ENCODE results near the gene NBEA. TPM values are rescaled to one million over a fixed set of nuclear protein-coding genes. Genes with fewer than 3 reads are reported as not detected.

Gene NBEA
- total and polyA plus RNA-seq, 8 donors, result 1.6 to 36.0 (median 7.7) TPM

DNA sequence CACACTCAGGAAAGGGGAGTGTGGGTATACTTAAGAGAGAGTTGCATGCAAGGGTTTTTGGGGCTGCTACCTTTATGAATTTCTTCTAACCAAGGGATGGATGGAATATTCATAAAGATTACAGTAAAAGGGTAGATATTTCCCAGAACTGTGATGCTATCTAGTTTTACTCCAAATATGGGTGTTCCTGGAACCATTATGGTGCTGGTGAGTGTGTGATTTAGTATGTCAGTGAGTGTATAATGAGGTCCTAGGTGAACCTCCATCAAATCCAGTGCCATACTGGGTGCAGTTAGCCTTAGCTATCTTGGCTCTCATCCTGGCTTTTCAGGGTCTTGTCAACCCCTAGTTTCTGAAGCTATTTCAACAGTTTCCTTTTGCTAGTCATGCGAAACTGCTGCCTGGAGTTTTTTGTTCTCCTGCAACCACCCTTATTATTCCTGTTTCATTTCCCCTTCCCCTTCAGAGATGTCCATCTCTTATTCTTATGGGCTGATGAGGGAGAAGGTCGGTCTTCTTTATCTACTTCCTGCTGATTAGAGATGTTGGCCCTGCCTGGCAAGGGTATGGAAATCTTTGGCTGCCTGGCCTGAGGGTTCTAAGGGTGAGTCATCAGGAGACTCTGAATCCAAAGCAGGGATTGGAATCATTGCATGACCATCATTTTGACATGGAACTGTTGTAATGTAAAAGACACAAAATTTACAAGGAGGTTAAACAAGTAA lies 202.3 kb downstream of the NBEA start:
- no peak for TF ChIP-seq CTCF (IDR thresholded peaks at IDR 0.05)
- TF ChIP-seq EP300 (IDR thresholded peaks at IDR 0.05), result no peak
- no peak for TF ChIP-seq POLR2AphosphoS5 (IDR thresholded peaks at IDR 0.05)
- TF ChIP-seq POLR2A (IDR thresholded peaks at IDR 0.05), result no peak
- Histone ChIP-seq H3K4me3 (no peak overlapping the region), H3K27me3 (no peaks in the 10 kb centered on the region), H3K4me1 (no peaks in the 10 kb centered on the region), H3K27ac (no peak overlapping the region), H3K36me3 (no peaks in the 10 kb centered on the region), H3K9me3 (no peaks in the 10 kb centered on the region)
- no peak for DNase-seq
- 57 to 67% (median 62%) methylated on average over 2 of the region's 2 CpGs for WGBS, 5 donors
- intact Hi-C loops (cut with DNase I; ENCODE audit: low total_unique reads), result no loop called here

DNA sequence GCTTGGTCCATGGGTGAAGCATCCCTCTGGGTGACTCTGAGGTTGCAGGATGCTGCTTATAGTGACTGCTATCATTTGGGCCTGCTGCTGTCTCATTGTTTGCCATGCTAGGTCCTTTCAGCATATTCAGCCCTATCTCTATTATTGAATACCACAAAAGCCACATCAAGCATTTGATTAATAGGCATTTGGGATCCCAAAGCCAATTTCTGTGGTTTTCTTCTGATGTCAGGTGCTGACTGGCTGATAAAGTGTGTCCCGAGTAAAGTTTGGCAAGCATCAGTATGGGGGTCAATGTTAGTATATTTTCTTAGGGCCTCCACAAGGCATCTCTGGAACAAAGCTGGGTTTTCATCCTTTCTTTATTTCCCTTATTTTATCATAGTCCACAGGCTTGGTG lies 204.6 kb downstream of the NBEA start:
- intact Hi-C loops (cut with DNase I; ENCODE audit: low total_unique reads), result no loop called here
- DNase-seq, result no peak
- H3K27me3 ChIP-seq, result no peaks in the 10 kb centered on the region
- no peak overlapping the region for H3K27ac ChIP-seq
- H3K4me1 ChIP-seq, result no peaks in the 10 kb centered on the region
- H3K4me3 ChIP-seq, result no peak overlapping the region
- WGBS, 5 donors, result 56 to 85% (median 75%) methylated on average over 1 of the region's 1 CpG
- TF ChIP-seq POLR2AphosphoS5 (IDR thresholded peaks at IDR 0.05) (no peak), EP300 (IDR thresholded peaks at IDR 0.05) (no peak), CTCF (IDR thresholded peaks at IDR 0.05) (no peak), POLR2A (IDR thresholded peaks at IDR 0.05) (no peak)
- no peaks in the 10 kb centered on the region for H3K36me3 ChIP-seq
- H3K9me3 ChIP-seq, result no peaks in the 10 kb centered on the region

DNA sequence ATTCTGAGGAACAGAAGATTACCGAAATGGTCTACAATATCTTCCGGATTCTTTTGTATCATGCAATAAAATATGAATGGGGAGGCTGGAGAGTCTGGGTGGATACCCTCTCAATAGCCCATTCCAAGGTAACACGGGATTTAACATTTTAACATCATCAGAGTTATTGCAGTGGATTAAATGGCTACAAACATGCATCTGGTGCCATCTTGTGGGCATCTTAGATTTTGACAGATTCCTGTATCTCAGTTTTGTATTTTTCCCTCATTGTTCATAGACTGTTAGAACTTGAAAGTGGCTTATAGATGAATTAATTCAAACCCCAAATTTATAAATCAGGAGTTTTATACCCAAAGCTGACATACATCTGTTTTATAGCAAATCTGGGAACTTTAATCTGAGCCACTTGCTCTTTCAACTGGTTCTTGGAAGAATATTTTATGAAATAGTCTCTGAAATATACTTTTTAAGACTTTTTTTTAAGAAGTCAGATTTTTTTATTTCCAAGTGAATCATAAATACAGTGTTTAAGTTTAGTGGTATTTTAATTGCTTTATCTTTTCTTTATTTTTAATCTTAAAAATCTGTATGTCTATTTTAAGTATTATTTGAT lies 215.2 kb downstream of the NBEA start:
- Histone ChIP-seq H3K27ac (no peak overlapping the region), H3K27me3 (no peaks in the 10 kb centered on the region), H3K9me3 (no peaks in the 10 kb centered on the region), H3K4me3 (no peak overlapping the region), H3K36me3 (peaks cover 0 to 4% (median 0%) of the 10 kb centered on the region in 4 donors), H3K4me1 (peaks cover 0 to 14% (median under 1%) of the 10 kb centered on the region in 4 donors)
- intact Hi-C loops (cut with DNase I; ENCODE audit: low total_unique reads), result loop anchor here (10.0 kb wide), 1 partner anchor 1222 kb away; no protein-coding TSS in a partner anchor
- peak in 1 of 2 donors; percentile 86 for DNase-seq
- WGBS, 5 donors, result 39 to 54% (median 48%) methylated on average over 3 of the region's 3 CpGs
- TF ChIP-seq CTCF (IDR thresholded peaks at IDR 0.05) (peak in 5 of 7 experiments; percentile 17 to 60 (median 51)), POLR2AphosphoS5 (IDR thresholded peaks at IDR 0.05) (no peak)

DNA sequence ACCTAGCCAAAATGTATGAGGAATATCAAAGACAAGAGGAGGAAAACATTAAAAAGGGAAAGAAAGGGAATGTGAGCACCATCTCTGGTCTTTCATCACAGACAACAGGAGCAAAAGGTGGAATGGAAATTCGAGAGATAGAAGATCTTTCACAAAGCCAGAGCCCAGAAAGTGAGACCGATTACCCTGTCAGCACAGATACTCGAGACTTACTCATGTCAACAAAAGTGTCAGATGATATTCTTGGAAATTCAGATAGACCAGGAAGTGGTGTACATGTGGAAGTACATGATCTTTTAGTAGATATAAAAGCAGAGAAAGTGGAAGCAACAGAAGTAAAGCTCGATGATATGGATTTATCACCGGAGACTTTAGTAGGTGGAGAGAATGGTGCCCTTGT lies 217.0 kb downstream of the NBEA start:
- H3K4me3 ChIP-seq, result no peak overlapping the region
- no peak for DNase-seq
- intact Hi-C loops (cut with DNase I; ENCODE audit: low total_unique reads), result loop anchor here (10.0 kb wide), 1 partner anchor 1224 kb away; no protein-coding TSS in a partner anchor
- no peaks in the 10 kb centered on the region for H3K9me3 ChIP-seq
- 77 to 86% (median 80%) methylated on average over 5 of the region's 5 CpGs for WGBS, 5 donors
- TF ChIP-seq POLR2A (IDR thresholded peaks at IDR 0.05) (no peak), CTCF (IDR thresholded peaks at IDR 0.05) (no peak), EP300 (IDR thresholded peaks at IDR 0.05) (no peak), POLR2AphosphoS5 (IDR thresholded peaks at IDR 0.05) (no peak)
- H3K27ac ChIP-seq, result no peak overlapping the region
- no peaks in the 10 kb centered on the region for H3K27me3 ChIP-seq
- peaks cover 0 to 9% (median 3%) of the 10 kb centered on the region in 4 donors for H3K4me1 ChIP-seq
- H3K36me3 ChIP-seq, result peaks cover 0 to 4% (median 0%) of the 10 kb centered on the region in 4 donors

Data from stomach (tissue), 9 donors.